Stimulated activated naive CD8-positive, alpha-beta T cell treated with anti-CD3 and anti-CD28 coated beads, Interleukin-15, Interleukin-2, amounts not matched to agents 100 ng/mL and 50 ng/mL, for 24 hours (primary cell): Measurements from ENCODE around the gene PBLD.
"Not testable (repeated sequence)": the region's sequence is repeated elsewhere in the genome, so short reads cannot be mapped to it uniquely, and the experiment has no call there.

Experiments
- H3K27ac Mint-ChIP-seq: one replicate; pipeline ENCODE4 v1.8.0; 2021; ENCODE audit warnings: mild to moderate bottlenecking, mixed read lengths
- H3K27me3 Mint-ChIP-seq: one replicate; pipeline ENCODE4 v1.8.0; 2021; ENCODE audit warnings: mixed read lengths
- H3K36me3 Mint-ChIP-seq: one replicate; pipeline ENCODE4 v1.8.0; 2021; ENCODE audit warnings: low read depth, mixed read lengths
- H3K4me1 Mint-ChIP-seq: one replicate; pipeline ENCODE4 v1.8.0; 2021; ENCODE audit warnings: low read depth, mixed read lengths
- H3K4me3 Mint-ChIP-seq: one replicate; pipeline ENCODE4 v1.8.0; 2021; ENCODE audit warnings: mild to moderate bottlenecking, mixed read lengths
- H3K9me3 Mint-ChIP-seq: one replicate; pipeline ENCODE4 v1.8.0; 2021; ENCODE audit warnings: mixed read lengths

The PBLD gene

DNA sequence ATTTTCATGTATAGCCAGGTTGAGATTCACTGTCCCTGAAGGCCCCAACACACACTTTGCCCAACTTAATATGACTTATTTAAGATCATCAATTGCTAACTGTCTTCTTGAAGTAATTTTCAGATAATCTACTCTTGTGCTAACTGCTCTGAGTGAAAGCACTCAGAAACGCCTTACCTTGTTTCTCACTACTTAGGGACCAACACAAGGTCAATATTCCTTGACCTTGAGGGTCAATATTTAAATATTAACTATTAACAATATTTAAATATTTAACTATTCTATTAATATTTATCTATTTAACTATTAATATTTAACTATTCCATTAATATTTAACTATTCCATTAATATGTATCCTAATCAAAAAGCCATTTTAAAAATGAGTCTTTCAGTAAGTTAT lies 26.9 kb downstream of the PBLD start:
- no peak overlapping the region for H3K4me3 Mint-ChIP-seq
- no peaks in the 10 kb centered on the region for H3K27me3 Mint-ChIP-seq
- no peaks in the 10 kb centered on the region for H3K36me3 Mint-ChIP-seq
- no peaks in the 10 kb centered on the region for H3K9me3 Mint-ChIP-seq
- no peaks in the 10 kb centered on the region for H3K4me1 Mint-ChIP-seq
- H3K27ac Mint-ChIP-seq, result no peak overlapping the region

DNA sequence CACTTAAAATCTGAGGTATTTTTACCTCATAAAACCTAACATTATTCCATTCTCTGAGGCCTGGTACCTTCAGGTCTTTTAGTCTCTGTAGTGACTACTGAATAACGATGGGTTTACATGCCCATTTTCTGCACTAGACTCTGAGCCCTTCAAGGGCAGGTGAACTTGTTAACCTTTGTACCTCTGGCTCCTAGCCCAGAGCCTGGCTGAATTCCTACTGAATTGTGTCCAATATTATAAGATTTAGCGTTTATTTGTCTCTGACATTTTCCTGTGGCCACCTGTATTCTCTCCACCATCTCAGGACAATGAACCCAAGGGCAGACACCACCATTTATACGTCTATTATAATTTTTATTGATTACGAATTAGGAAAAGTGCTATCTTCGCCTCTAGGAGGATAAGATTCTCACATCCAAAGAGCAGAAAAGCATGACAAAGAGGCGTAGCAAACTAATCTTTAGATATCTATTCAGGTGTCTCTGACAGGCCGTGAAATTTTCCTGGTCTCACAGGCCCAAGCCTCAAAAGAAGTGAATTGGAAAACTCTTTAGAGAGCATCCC lies 28.8 kb downstream of the PBLD start:
- Mint-ChIP-seq H3K27ac (no peak overlapping the region), H3K36me3 (no peaks in the 10 kb centered on the region)

DNA sequence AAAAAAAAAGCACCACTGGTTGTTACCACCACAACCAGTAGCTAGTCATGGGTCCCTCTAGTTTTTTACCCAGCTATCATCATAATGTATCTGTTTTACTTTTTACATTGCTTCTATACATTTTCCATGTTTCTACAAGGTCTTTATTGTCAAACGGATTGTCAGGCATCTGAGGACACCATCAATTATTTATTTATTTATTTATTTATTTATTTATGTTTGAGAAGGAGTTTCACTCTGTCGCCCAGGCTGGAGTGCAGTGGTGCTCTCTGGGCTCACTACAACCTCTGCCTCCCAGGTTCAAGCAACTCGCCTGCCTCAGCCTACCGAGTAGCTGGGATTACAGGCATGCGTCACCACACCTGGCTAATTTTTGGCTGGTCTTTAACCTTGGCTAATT lies 29.9 kb downstream of the PBLD start:
- H3K4me3 Mint-ChIP-seq, result no peak overlapping the region
- H3K27me3 Mint-ChIP-seq, result no peaks in the 10 kb centered on the region
- no peaks in the 10 kb centered on the region for H3K9me3 Mint-ChIP-seq
- peaks cover 3% of the 10 kb centered on the region for H3K4me1 Mint-ChIP-seq
- H3K36me3 Mint-ChIP-seq, result no peaks in the 10 kb centered on the region
- H3K27ac Mint-ChIP-seq, result no peak overlapping the region

More for the DNA sequence above, 28.8 kb downstream of the PBLD start:
- Mint-ChIP-seq H3K4me1 (peaks cover 3% of the 10 kb centered on the region), H3K9me3 (no peaks in the 10 kb centered on the region), H3K4me3 (no peak overlapping the region), H3K27me3 (no peaks in the 10 kb centered on the region)

DNA sequence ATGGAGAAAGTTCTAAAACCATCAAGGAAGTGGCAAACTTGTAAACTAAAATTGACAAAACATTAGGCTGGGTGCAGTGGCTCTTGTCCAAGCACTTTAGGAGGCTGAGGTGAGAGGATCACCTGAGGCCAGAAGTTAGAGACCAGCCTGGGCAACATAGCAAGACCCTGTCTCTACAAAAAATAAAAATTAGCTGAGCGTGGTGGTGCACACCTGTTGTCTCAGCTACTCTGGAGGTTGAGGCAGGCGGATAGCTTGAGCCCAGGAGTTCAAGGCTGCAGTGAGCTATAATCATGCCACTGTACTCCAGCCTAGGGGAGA lies 30.3 kb downstream of the PBLD start:
- Mint-ChIP-seq H3K4me3 (no peak overlapping the region), H3K27me3 (no peaks in the 10 kb centered on the region), H3K27ac (no peak overlapping the region)

DNA sequence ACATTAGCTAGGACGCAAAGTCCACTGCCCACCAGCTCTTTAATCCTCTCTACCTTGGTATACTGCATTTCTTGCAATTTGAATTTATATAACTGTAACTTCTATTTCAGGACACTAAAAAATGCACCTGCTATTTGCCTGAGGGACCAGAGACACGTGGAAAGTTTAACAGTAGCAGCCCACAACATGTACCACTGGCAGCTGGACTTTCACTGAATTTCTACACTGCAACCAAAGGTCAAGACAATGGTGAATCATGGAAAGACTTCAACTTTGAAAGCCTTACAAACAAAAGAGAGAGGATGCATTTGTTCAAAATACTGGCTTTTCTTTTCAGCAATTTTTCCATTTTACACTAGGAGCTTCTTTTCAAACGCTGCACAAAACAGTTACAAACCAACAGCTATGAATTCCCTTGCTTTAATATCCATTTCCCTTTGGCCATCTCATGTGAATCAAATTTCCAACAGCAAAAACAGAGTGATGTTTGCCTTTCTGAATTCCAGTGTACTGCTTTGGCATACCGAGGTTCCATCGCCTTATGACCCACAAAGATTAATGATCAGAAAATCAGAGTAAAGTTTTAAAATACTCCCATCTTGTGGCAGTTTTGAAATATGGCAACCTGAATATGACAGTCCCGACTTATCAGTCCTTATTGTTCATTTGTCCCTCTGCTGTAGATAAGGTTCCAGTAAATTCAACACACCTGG lies 30.8 kb downstream of the PBLD start:
- Mint-ChIP-seq H3K4me3 (no peak overlapping the region), H3K4me1 (peaks cover 3% of the 10 kb centered on the region), H3K27ac (no peak overlapping the region), H3K36me3 (no peaks in the 10 kb centered on the region), H3K9me3 (no peaks in the 10 kb centered on the region), H3K27me3 (no peaks in the 10 kb centered on the region)

More for the DNA sequence above, 30.3 kb downstream of the PBLD start:
- Mint-ChIP-seq H3K4me1 (peaks cover 3% of the 10 kb centered on the region), H3K36me3 (no peaks in the 10 kb centered on the region), H3K9me3 (no peaks in the 10 kb centered on the region)

DNA sequence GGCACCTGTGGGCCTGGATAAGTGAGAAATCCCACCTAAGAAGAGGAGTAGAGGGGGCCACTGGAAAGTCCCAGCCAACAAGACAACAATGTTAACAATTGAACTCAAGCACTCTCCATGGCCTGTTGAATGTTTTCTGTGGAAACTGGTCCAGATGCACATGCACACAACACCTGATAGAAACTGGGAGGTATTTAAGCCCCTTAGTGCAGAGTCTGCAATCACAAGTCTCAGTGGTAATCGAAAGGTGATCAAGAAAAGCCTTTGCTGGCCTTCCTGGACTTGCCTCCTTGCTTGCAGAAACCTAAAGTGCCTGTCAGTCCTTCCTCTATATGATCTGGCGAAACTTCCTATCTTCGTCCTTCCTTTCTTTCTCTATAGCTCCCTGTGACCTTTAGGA lies 31.4 kb downstream of the PBLD start:
- H3K27ac Mint-ChIP-seq, result no peak overlapping the region
- no peaks in the 10 kb centered on the region for H3K9me3 Mint-ChIP-seq
- H3K27me3 Mint-ChIP-seq, result no peaks in the 10 kb centered on the region
- no peaks in the 10 kb centered on the region for H3K36me3 Mint-ChIP-seq
- H3K4me1 Mint-ChIP-seq, result peaks cover 3% of the 10 kb centered on the region
- H3K4me3 Mint-ChIP-seq, result no peak overlapping the region

DNA sequence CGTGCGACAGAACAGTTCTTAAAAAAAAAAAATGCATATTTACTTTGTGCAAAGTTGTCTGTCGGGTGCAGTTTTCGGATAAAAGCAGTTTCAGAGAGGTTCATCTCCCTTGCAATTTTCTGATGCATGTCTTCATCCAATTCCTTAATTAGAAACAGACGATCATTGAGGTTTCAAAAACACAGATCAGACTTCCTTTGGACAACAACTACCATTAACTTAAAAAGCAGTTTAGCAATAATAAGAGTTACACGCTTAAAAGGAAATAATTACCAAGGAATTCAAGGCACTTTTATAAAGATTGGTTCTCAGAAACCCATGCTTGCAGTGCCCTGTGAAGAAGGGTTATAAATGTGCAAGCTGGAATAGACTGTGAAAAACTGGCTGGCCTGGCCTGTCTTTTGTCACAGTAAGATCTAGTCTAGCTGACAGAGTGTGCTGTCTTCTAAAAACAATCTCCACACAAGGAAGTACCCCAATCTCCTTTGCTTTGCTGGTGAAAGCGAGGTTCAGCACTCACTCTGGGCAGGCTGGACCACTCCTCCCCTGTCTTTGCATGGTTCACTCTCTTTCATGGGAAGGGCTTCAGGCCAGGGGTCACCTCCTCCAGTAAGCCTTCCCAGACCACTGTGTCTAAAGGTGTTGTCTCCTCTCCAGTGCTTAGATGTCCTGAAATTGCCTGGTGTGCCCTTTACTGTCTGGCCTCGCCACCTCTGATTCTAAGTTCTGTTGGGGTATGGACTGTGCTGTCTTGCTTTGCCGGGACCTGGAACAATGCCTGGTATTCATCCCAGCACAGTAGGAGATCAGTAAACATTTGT lies 35.7 kb downstream of the PBLD start:
- H3K4me1 Mint-ChIP-seq, result peaks cover 3% of the 10 kb centered on the region
- no peaks in the 10 kb centered on the region for H3K9me3 Mint-ChIP-seq
- no peaks in the 10 kb centered on the region for H3K27me3 Mint-ChIP-seq
- H3K27ac Mint-ChIP-seq, result no peak overlapping the region
- H3K36me3 Mint-ChIP-seq, result no peaks in the 10 kb centered on the region
- no peak overlapping the region for H3K4me3 Mint-ChIP-seq

DNA sequence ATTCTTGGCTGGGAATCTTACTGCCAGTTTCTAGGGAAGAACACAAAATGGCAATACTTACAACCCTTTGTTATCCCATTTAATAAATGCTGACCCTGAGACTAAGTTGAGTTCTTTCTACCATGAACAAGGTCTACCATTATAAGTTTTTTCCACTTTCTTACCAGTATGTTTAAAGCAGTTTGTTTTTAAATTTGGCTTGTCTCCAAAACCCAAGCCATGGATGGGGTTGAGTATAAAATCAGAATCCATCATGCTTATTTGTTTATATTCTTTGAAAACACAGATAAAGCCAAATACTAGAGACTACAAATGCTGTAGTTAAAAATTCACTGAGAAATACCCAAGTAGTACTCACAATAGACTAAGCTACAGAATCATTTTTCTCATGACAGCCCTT lies 42.0 kb downstream of the PBLD start:
- Mint-ChIP-seq H3K27me3 (no peaks in the 10 kb centered on the region), H3K4me3 (no peak overlapping the region), H3K4me1 (no peaks in the 10 kb centered on the region), H3K36me3 (no peaks in the 10 kb centered on the region), H3K27ac (no peak overlapping the region), H3K9me3 (no peaks in the 10 kb centered on the region)

DNA sequence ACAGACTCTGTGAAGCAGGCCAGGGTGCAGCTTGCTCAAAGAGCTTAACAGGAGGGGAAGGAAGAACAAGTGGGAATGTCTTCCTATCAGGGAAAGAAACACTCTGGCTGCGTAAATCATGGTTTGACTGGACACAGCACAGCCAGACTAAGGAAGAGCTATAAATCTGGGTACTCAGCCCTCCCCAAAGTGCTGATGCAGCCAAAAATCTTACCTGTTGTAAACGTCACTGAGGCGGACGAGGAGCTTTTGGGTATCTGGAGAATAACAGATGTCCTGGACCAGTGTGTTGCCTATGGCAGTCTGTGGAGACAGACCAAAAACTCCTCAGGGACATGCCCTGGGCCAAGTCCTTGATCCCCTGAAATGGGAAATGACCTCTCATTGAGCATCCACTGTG lies 44.0 kb downstream of the PBLD start:
- no peaks in the 10 kb centered on the region for H3K4me1 Mint-ChIP-seq
- H3K27me3 Mint-ChIP-seq, result no peaks in the 10 kb centered on the region
- no peak overlapping the region for H3K4me3 Mint-ChIP-seq
- no peaks in the 10 kb centered on the region for H3K36me3 Mint-ChIP-seq
- H3K27ac Mint-ChIP-seq, result no peak overlapping the region
- no peaks in the 10 kb centered on the region for H3K9me3 Mint-ChIP-seq

DNA sequence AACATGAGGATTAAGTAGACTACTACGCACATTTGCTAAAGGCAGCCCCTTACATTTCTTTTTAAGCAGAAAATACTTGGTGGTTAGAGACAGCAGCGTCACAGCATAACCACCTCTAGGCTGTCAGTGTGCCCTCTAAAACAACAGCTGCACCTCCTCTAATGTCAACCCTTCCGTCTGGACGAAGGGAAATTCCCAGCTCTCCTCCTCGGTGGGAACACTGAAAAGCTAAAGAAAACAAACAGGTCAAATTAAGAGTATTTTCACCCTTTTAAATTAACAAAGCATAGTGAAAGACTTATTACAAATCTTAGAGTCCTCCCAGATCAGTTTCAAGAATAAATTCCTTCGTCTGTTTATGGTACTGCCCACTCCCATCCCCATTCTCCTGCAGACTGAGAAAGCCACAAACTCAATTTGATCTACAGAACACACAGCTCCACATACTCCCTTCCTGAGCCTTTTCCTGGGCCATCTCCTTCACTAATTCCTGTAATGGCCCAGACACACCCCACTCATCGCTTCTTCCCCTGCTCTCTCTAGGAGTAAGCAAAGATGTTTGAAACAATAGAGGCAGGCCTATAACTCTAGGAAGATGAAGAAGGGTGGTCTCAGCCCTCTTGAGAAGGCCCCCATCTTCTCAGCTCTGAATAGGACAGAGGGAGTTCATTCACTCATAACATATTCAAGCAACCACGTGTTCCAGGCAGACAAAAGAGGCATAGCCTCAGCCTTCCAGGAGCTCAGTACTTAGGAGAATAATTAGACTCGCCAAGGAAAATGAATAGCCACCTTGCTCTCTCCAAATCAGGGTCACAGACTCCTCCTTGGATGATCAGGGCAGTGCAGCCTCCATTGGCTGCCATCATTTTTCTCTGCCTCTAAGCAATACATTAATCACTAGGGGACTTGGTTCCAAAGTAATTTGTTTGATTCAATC lies 48.4 kb downstream of the PBLD start:
- Mint-ChIP-seq H3K4me1 (no peaks in the 10 kb centered on the region), H3K36me3 (no peaks in the 10 kb centered on the region), H3K4me3 (no peak overlapping the region), H3K27ac (no peak overlapping the region), H3K9me3 (no peaks in the 10 kb centered on the region), H3K27me3 (no peaks in the 10 kb centered on the region)

DNA sequence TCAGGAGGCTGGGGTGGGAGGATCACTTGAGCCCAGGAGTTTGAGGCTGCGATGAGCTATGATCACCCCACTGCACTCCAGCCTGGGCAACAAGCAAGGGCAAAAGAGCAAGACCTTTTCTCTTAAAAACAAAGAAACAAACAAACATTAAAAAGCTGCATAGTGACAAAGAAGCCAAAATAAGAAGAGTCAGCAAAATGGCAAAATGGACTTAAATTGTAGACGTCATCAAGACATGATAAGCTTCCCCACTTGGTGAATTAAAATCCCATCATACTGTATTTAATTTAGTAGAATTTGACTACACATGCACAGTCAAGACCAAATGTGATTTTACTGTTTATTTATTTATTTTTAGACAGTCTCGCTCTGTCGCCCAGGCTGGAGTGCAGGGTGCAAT lies 52.0 kb downstream of the PBLD start:
- Mint-ChIP-seq H3K4me1 (no peaks in the 10 kb centered on the region), H3K36me3 (peaks cover 13% of the 10 kb centered on the region), H3K27ac (no peak overlapping the region), H3K9me3 (peaks cover 9% of the 10 kb centered on the region), H3K4me3 (no peak overlapping the region), H3K27me3 (no peaks in the 10 kb centered on the region)

DNA sequence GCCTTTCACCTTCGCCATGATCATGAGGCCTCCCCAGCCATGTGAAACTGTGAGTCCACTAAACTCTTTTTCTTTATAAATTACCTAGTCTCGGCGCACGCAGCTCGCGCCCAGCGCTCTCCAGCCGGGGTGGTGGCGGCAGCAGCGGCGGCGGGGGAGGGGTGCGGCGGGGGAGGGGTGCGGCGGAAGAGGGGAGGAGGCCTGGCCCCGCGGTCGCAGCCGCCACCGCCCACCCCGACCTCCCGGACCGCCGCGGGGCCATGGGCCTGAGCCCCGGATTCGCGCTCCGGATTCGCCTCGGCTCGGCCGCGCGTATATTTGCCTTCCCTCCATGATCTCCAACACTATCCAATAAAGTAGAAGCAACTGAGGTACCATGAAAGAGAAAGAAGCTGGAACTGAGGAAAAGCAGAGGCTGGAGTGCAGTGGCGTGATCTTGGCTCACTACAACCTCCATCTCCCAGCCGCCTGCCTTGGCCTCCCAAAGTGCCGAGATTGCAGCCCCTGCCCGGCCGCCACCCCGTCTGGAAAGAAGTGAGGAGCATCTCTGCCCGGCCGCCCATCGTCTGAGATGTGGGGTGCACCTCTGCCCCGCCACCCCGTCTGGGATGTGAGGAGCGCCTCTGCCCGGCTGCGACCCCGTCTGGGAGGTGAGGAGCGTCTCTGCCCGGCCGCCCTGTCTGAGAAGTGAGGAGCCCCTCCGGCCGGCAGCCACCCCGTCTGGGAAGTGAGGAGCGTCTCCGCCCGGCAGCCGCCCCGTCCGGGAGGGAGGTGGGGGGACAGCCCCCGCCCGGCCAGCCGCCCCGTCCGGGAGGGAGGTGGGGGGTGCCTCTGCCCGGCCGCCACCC lies 53.6 kb downstream of the PBLD start:
- H3K27ac Mint-ChIP-seq, H3K9me3 Mint-ChIP-seq, H3K4me3 Mint-ChIP-seq, H3K4me1 Mint-ChIP-seq, H3K27me3 Mint-ChIP-seq: not testable (repeated sequence)
- peaks cover 13% of the 10 kb centered on the region for H3K36me3 Mint-ChIP-seq

DNA sequence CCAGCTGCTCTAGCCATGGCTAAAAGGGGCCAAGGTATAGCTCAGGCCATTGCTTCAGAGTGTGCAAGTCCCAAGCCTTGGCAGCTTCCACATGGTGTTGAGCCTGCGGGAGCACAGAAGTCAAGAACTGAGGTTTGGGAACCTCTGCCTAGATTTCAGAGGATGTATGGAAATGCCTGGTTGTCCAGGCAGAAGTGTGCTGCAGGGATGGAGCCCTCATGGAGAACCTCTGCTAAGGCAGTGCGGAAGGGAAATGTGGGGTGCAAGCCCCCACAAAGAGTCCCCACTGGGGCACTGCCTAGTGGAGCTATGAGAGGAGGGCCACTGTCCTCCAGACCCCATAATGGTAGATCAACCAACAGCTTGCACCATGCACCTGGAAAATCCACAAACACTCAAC lies 54.9 kb downstream of the PBLD start:
- H3K4me1 Mint-ChIP-seq, H3K27ac Mint-ChIP-seq, H3K27me3 Mint-ChIP-seq, H3K9me3 Mint-ChIP-seq, H3K4me3 Mint-ChIP-seq: not testable (repeated sequence)
- peaks cover 13% of the 10 kb centered on the region for H3K36me3 Mint-ChIP-seq

DNA sequence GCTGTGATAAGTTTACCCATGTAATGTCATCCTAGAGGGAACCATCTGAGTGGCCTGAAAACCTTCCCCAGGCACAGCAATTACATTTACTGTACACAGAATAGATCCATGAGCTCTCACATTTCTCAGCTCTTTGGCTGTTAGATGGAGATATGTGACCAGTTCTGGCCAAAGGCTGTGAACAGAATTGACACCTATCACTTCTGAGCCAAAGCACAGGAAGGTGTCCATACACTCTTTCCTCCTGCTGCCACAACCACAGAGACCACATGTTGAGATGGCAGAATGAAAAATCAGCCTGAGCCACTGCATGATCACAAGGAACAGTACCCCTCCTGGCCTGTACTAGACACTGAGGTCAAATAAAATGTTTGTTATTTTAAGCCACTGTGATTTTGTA lies 56.5 kb downstream of the PBLD start:
- Mint-ChIP-seq H3K4me3 (no peak overlapping the region), H3K27ac (no peak overlapping the region), H3K27me3 (no peaks in the 10 kb centered on the region), H3K9me3 (peaks cover 9% of the 10 kb centered on the region), H3K36me3 (peaks cover 13% of the 10 kb centered on the region), H3K4me1 (no peaks in the 10 kb centered on the region)
